Measurements from ENCODE around the gene PPID. TPM values are rescaled to one million over a fixed set of nuclear protein-coding genes. Genes with fewer than 3 reads are reported as not detected.
"Not testable (repeated sequence)": the region's sequence is repeated elsewhere in the genome, so short reads cannot be mapped to it uniquely, and the experiment has no call there.

The PPID gene
- total RNA-seq, 1 experiment from 2014 or later, result 53.5 TPM

DNA sequence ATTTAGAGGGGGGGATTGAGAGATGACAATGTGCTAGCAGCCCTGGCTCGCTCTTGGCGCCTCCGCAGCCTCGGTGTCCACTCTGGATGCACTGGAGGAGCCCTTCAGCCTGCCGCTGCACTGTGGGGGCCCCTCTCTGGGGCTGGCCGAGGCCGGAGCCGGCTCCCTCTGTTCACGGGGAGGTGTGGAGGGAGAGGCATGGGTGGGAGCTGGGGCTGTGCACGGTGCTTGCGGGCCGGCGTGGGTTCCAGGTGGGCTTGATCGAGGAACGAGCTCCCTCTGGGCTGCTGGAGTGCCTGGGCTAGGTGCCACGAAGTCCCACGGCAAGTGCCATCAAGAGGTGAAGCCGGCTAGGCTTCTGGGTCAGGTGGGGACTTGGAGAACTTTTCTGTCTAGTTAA lies 58.4 kb downstream of the PPID start:
- WGBS (ENCODE audit: extremely low coverage, insufficient read length, low lambda C conversion rate), result no CpG with 5 or more reads among the region's 18 CpGs
- no peaks in the 10 kb centered on the region for H3K9me3 ChIP-seq (ENCODE audit: control insufficient read depth, low read depth, low read length)

DNA sequence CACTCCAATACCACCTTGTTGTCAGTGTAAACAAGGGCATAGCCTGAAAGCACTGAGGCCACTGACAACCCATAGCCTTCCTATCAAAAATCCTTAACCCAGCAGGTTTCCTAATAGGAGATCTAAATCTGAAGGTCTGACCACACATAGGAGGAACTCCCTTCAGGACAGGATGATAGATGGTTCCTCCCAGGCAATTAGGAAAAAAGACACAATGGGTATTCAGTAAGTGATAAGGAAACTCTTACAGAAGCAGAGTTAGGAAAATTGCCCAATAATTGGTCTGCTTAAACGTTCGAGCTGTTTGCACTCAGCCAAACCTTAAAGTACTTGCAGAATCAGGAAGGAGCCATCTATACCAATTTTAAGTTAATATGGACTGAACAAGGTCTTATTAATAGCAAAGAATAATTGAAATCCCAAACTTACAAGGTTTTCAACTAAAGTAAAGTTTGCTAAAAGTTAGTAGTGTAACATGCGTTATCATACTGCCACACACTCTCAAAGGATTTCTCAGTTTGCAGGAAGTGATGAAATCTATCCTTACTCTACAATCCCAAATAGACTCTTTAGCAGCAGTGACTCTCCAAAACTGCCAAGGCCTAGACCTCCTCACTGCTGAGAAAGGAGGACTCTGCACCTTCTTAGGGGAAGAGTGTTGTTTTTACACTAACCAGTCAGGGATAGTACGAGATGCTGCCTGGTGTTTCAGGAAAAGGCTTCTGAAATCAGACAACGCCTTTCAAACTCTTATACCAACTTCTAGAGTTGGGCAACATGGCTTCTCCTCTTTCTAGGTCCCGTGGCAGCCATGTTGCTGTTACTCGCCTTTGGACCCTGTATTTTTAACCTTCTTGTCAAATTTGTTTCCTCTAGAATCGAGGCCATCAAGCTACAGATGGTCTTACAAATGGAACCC lies 59.2 kb downstream of the PPID start:
- not testable (repeated sequence) for H4K5ac ChIP-seq (ENCODE audit: insufficient read length, low read depth, low read length); H3K23ac ChIP-seq (ENCODE audit: insufficient read length, low read depth, low read length); H4K20me1 ChIP-seq (ENCODE audit: control insufficient read depth, insufficient read depth, insufficient read length); H2BK5ac ChIP-seq (ENCODE audit: insufficient read length, low read length); H2BK15ac ChIP-seq (ENCODE audit: low read depth, low read length); H3K9me3 ChIP-seq (ENCODE audit: control insufficient read depth, low read depth, low read length); H3K27ac ChIP-seq (ENCODE audit: insufficient read length, low read depth, low read length); DNase-seq; H3K4me2 ChIP-seq (ENCODE audit: insufficient read depth, insufficient read length, low read length); H2BK12ac ChIP-seq (ENCODE audit: insufficient read length, low read depth, low read length); H3K56ac ChIP-seq (ENCODE audit: insufficient read length, low read depth, low read length); H3K18ac ChIP-seq (ENCODE audit: insufficient read length, low read depth, low read length); H3K27me3 ChIP-seq (ENCODE audit: insufficient read depth, low read length); H2BK120ac ChIP-seq (ENCODE audit: low read depth, low read length, poor library complexity, severe bottlenecking); H3K23me2 ChIP-seq (ENCODE audit: insufficient read length, low read depth, low read length, poor library complexity, severe bottlenecking); H3T11ph ChIP-seq (ENCODE audit: low read length); H3K79me2 ChIP-seq (ENCODE audit: insufficient read depth, low read length); H3K4me3 Mint-ChIP-seq; H2AK5ac ChIP-seq (ENCODE audit: insufficient read length, low read length); H3K4ac ChIP-seq (ENCODE audit: low read depth, low read length); H3K14ac ChIP-seq (ENCODE audit: insufficient read depth, low read length); H3K27me3 Mint-ChIP-seq (ENCODE audit: low read depth); H3K9ac ChIP-seq (ENCODE audit: extremely low read depth, insufficient read length, low read length); H2AFZ ChIP-seq (ENCODE audit: low read length); H3K79me1 ChIP-seq (ENCODE audit: insufficient read depth, low read depth, low read length, poor library complexity, severe bottlenecking); H4K8ac ChIP-seq (replicated peaks; ENCODE audit: insufficient read length, low read depth, low read length); H2BK20ac ChIP-seq (ENCODE audit: low read depth, low read length, poor library complexity, severe bottlenecking); H3K27ac Mint-ChIP-seq; H3K9me3 Mint-ChIP-seq; H3K4me1 ChIP-seq (ENCODE audit: insufficient read depth, low read length); H4K91ac ChIP-seq (ENCODE audit: insufficient read length, low read depth, low read length)
- peaks cover 22 to 23% of the 10 kb centered on the region in 2 experiments for H3K4me1 Mint-ChIP-seq
- no CpG with 5 or more reads among the region's 8 CpGs for WGBS (ENCODE audit: extremely low coverage, insufficient read length, low lambda C conversion rate)
- peaks cover 16 to 31% (median 19%) of the 10 kb centered on the region in 3 experiments; a peak in 6 of 7 replicates for H3K36me3 Mint-ChIP-seq (ENCODE audit: insufficient read depth in 1 of 3, low read depth in 3 of 3)

More for the DNA sequence above, 58.4 kb downstream of the PPID start:
- Histone ChIP-seq H3K79me1 (ENCODE audit: insufficient read depth, low read depth, low read length, poor library complexity, severe bottlenecking) (peaks cover 3% of the 10 kb centered on the region), H3K79me2 (ENCODE audit: insufficient read depth, low read length) (no peaks in the 10 kb centered on the region; the same call in 1 of the 2 replicates), H3K14ac (ENCODE audit: insufficient read depth, low read length) (no peak overlapping the region), H4K91ac (ENCODE audit: insufficient read length, low read depth, low read length) (no peak overlapping the region), H4K20me1 (ENCODE audit: control insufficient read depth, insufficient read depth, insufficient read length) (no peaks in the 10 kb centered on the region), H2BK5ac (ENCODE audit: insufficient read length, low read length) (no peak overlapping the region), H3K56ac (ENCODE audit: insufficient read length, low read depth, low read length) (no peak overlapping the region), H3K4me2 (ENCODE audit: insufficient read depth, insufficient read length, low read length) (no peak overlapping the region), H4K8ac (replicated peaks; ENCODE audit: insufficient read length, low read depth, low read length) (no peak overlapping the region), H2BK20ac (ENCODE audit: low read depth, low read length, poor library complexity, severe bottlenecking) (no peak overlapping the region), H2BK120ac (ENCODE audit: low read depth, low read length, poor library complexity, severe bottlenecking) (no peak overlapping the region), H3T11ph (ENCODE audit: low read length) (no peak overlapping the region), H3K23ac (ENCODE audit: insufficient read length, low read depth, low read length) (no peak overlapping the region), H2BK15ac (ENCODE audit: low read depth, low read length) (no peak overlapping the region), H3K27me3 (ENCODE audit: insufficient read depth, low read length) (no peaks in the 10 kb centered on the region), H3K9ac (ENCODE audit: extremely low read depth, insufficient read length, low read length) (no peak overlapping the region), H4K5ac (ENCODE audit: insufficient read length, low read depth, low read length) (no peak overlapping the region), H3K18ac (ENCODE audit: insufficient read length, low read depth, low read length) (no peak overlapping the region), H3K4ac (ENCODE audit: low read depth, low read length) (no peak overlapping the region), H2AK5ac (ENCODE audit: insufficient read length, low read length) (no peak overlapping the region), H2AFZ (ENCODE audit: low read length) (no peak overlapping the region), H3K23me2 (ENCODE audit: insufficient read length, low read depth, low read length, poor library complexity, severe bottlenecking) (no peaks in the 10 kb centered on the region), H3K27ac (ENCODE audit: insufficient read length, low read depth, low read length) (no peak overlapping the region), H2BK12ac (ENCODE audit: insufficient read length, low read depth, low read length) (no peak overlapping the region), H3K4me1 (ENCODE audit: insufficient read depth, low read length) (no peaks in the 10 kb centered on the region)
- Mint-ChIP-seq H3K9me3 (peaks cover 0 to 4% of the 10 kb centered on the region in 2 experiments; a peak in 3 of 5 replicates), H3K4me1 (peaks cover 14 to 16% of the 10 kb centered on the region in 2 experiments), H3K27ac (no peak overlapping the region), H3K4me3 (no peak overlapping the region), H3K27me3 (ENCODE audit: low read depth) (no peaks in the 10 kb centered on the region; the same call in none of the 2 replicates), H3K36me3 (ENCODE audit: insufficient read depth in 1 of 3, low read depth in 3 of 3) (peaks cover 18 to 34% (median 23%) of the 10 kb centered on the region in 3 experiments; a peak in 6 of 7 replicates)
- no peak for DNase-seq
- TF ChIP-seq CTCF (conservative IDR thresholded peaks at IDR 0.05), result no peak
